OCI-LY7 (cell line): ENCODE results near the gene AP1M1. TPM values are rescaled to one million over a fixed set of nuclear protein-coding genes. Genes with fewer than 3 reads are reported as not detected.

ENCODE experiments used
- BruUV-seq: library from RNA; stranded (reverse); fragments of 400-500 nt; replicated peaks from 2 replicates; lab custom pipeline; 2021; lab: Mats Ljungman, UMichigan
- CTCF ChIA-PET: fragments of 300-600 bp; sonication (Branson Sonifier 250); formaldehyde crosslinking; loops from one replicate; lab custom pipeline; 2022; ENCODE audit warnings: antibody characterized with exemption; ENCODE audit not compliant: unreplicated experiment; lab: Charles Lee
- POLR2A ChIA-PET: fragments of 300-600 bp; sonication (Branson Sonifier 250); formaldehyde crosslinking; loops from one replicate; lab custom pipeline; 2022; ENCODE audit warnings: antibody characterized with exemption; lab: Charles Lee
- DNase-seq: peaks from one replicate; pipeline ENCODE4 v3.0.0-alpha.2; 2015; ENCODE audit warnings: low spot score
- H2AFZ ChIP-seq: fragments of 200-600 bp; sonication (generic), shearing (Covaris generic); 2 replicates; pipeline ENCODE4 v1.6.1; 2014; ENCODE audit warnings: mild to moderate bottlenecking, antibody characterized with exemption, low read length, moderate library complexity
- H3K27ac ChIP-seq: fragments of 200-600 bp; sonication (generic); 2 replicates; pipeline ENCODE4 v1.5.1; 2014; ENCODE audit warnings: mixed run types, low read depth, mild to moderate bottlenecking, moderate library complexity, low read length, inconsistent platforms; ENCODE audit not compliant: poor library complexity, severe bottlenecking
- H3K36me3 ChIP-seq: fragments of 200-600 bp; sonication (generic); 2 replicates; pipeline ENCODE4 v1.6.1; 2014; ENCODE audit warnings: mild to moderate bottlenecking, antibody characterized with exemption, low read length, moderate library complexity, mixed read lengths; ENCODE audit not compliant: insufficient read depth
- H3K4me1 ChIP-seq: fragments of 200-600 bp; sonication (generic); 2 replicates; pipeline ENCODE4 v1.5.1; 2014; ENCODE audit warnings: mild to moderate bottlenecking, low read length; ENCODE audit not compliant: insufficient read depth, poor library complexity, severe bottlenecking
- H3K4me2 ChIP-seq: fragments of 200-600 bp; sonication (generic); 2 replicates; pipeline ENCODE4 v1.6.1; 2014; ENCODE audit warnings: mild to moderate bottlenecking, low read length
- H3K4me3 ChIP-seq: fragments of 200-600 bp; sonication (generic); 2 replicates; pipeline ENCODE4 v1.5.1; 2014; ENCODE audit warnings: mild to moderate bottlenecking, low read depth, low read length; ENCODE audit not compliant: poor library complexity, severe bottlenecking
- H3K79me2 ChIP-seq: fragments of 200-600 bp; sonication (generic); 2 replicates; pipeline ENCODE4 v1.6.1; 2016; ENCODE audit warnings: low read depth, mild to moderate bottlenecking, low read length, moderate library complexity, mixed read lengths; ENCODE audit not compliant: insufficient read depth
- H3K9me2 ChIP-seq: fragments of 200-600 bp; sonication (generic); 2 replicates; pipeline ENCODE4 v1.6.1; 2016; ENCODE audit warnings: mild to moderate bottlenecking, low read length, mixed read lengths; ENCODE audit not compliant: insufficient read depth
- H3K9me3 ChIP-seq: fragments of 200-600 bp; sonication (generic); 2 replicates; pipeline ENCODE4 v1.6.1; 2014; ENCODE audit warnings: mild to moderate bottlenecking, mixed run types, low read length, mixed read lengths
- H4K20me1 ChIP-seq: fragments of 200-600 bp; sonication (generic); 2 replicates; pipeline ENCODE4 v1.6.1; 2014; ENCODE audit warnings: mild to moderate bottlenecking, antibody characterized with exemption, low read length, moderate library complexity, mixed read lengths; ENCODE audit not compliant: insufficient read depth
- EZH2phosphoT487 ChIP-seq: fragments of 200-600 bp; sonication (generic); IDR thresholded peaks from 2 replicates; pipeline ENCODE4 v1.6.1; 2018; ENCODE audit warnings: low read depth, borderline replicate concordance, mild to moderate bottlenecking, mixed run types, antibody characterized with exemption, low read length, moderate library complexity, mixed read lengths
- intact Hi-C: fragments of 100-400 bp; cut with micrococcal nuclease; formaldehyde crosslinking; loops from one replicate; pipeline ENCODE4 v1.10.0; 2022; ENCODE audit not compliant: unreplicated experiment
- total RNA-seq, 2 experiments: library from RNA; depleted of rRNA in 1 of 2; stranded (reverse); fragments of >200 nt in 1 of 2; shearing (Covaris generic) in 1 of 2; gene quantifications; 2 replicates each; pipeline ENCODE4 v1.2.3, GENCODE V29; 2014 to 2022
- TF ChIP-seq, protein P1 (sequence below): fragments of 200-600 bp; sonication (generic); conservative IDR thresholded peaks from 2 replicates; pipeline ENCODE4 v1.5.1; 2014; ENCODE audit warnings: mild to moderate bottlenecking, antibody characterized with exemption, low read length, moderate library complexity, mixed read lengths

The AP1M1 gene
- total RNA-seq, 2 experiments from 2014 or later, result 92.9 to 94.6 TPM

DNA sequence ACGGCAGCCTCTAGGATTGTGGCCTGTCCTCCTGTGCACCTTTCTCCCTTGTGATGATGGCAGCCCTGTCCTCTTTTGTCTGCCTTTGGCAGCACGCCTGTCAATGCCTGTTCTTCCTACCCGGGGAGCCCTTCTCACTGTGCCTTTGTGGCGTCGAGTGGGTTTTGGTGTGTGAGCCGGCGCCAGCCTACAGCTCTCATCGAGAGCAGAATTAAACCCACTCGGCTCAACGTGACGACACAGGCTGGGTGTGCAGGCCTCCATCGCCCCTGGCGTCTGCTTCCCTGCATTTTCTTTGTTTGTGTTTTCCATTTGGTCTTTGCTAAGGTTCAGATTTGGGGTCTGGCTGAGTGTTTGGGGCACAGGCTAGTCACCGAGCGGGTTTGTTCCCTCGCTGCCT is 34.4 kb downstream of the AP1M1 start:
- Histone ChIP-seq H2AFZ (no peak overlapping the region), H3K36me3 (peaks cover 84% of the 10 kb centered on the region), H3K9me2 (no peaks in the 10 kb centered on the region), H3K9me3 (no peaks in the 10 kb centered on the region), H3K4me3 (no peak overlapping the region), H3K79me2 (no peaks in the 10 kb centered on the region), H3K4me2 (no peak overlapping the region), H4K20me1 (no peaks in the 10 kb centered on the region), H3K27ac (no peak overlapping the region), H3K4me1 (no peaks in the 10 kb centered on the region)
- intact Hi-C loops, result no loop called here
- no TSS peak for BruUV-seq
- ChIA-PET POLR2A (no interaction called here), CTCF (no interaction called here)
- TF ChIP-seq EZH2phosphoT487, result no peak
- TF ChIP-seq, protein P1, sequence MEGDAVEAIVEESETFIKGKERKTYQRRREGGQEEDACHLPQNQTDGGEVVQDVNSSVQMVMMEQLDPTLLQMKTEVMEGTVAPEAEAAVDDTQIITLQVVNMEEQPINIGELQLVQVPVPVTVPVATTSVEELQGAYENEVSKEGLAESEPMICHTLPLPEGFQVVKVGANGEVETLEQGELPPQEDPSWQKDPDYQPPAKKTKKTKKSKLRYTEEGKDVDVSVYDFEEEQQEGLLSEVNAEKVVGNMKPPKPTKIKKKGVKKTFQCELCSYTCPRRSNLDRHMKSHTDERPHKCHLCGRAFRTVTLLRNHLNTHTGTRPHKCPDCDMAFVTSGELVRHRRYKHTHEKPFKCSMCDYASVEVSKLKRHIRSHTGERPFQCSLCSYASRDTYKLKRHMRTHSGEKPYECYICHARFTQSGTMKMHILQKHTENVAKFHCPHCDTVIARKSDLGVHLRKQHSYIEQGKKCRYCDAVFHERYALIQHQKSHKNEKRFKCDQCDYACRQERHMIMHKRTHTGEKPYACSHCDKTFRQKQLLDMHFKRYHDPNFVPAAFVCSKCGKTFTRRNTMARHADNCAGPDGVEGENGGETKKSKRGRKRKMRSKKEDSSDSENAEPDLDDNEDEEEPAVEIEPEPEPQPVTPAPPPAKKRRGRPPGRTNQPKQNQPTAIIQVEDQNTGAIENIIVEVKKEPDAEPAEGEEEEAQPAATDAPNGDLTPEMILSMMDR, result no peak
- no peak for DNase-seq

DNA sequence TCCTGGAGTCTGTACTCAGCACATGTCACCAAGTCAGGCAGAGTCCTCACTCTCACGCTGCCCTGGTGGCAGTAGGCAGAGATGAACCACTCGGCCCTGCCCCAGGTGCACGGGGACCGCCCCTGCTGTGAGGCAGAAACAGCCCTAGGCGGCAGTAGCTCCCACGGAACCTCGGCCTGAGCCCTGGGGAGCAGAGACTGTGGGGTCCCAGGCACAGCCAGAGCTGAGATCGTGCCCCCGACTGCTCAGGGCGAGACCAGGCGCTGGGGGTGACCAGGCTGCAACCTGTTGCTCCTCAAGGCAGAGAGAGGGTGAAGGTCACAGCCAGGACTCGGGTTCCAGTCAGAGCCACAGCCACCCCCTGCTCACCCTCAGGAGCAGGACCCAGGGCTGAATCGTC is 34.9 kb downstream of the AP1M1 start:
- Histone ChIP-seq H2AFZ (no peak overlapping the region), H4K20me1 (no peaks in the 10 kb centered on the region), H3K4me2 (no peak overlapping the region), H3K36me3 (peaks cover 80% of the 10 kb centered on the region), H3K4me3 (no peak overlapping the region), H3K27ac (no peak overlapping the region), H3K9me3 (no peaks in the 10 kb centered on the region), H3K79me2 (no peaks in the 10 kb centered on the region), H3K9me2 (no peaks in the 10 kb centered on the region), H3K4me1 (no peaks in the 10 kb centered on the region)
- intact Hi-C loops, result no loop called here
- no peak for DNase-seq
- ChIA-PET POLR2A (no interaction called here), CTCF (no interaction called here)
- TF ChIP-seq, protein P1, result no peak
- no peak for TF ChIP-seq EZH2phosphoT487
- BruUV-seq, result no TSS peak

DNA sequence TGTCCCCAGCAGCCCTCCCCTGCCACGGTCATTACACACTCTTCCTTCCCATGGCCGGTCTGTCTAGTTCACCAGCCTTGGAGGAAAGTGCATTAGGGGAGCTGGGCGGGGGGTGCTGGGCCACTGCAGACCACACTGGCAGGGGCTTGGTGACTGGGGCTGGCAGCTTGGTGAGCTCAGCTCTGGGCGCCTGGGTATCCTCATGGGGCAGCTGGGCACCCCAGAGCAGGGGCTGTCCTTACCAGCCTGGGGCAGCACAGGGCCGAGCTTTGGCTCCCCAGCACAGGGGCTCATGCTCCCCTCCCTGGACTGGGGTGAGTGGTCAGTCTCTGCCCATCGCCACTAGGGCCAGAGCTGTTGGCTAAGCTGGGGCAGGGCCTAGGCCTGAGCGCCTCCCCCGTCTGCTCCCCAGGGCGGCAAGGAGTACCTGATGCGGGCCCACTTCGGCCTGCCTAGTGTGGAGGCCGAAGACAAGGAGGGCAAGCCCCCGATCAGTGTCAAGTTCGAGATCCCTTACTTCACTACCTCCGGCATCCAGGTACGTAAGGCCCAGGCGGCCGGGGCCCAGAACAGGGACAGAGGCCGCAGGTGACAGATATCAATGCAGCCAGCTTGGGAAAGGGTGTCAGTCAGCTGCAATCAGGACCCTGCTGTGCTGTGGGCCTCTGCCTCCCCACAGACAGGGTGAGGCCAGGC is 35.5 kb downstream of the AP1M1 start:
- no peak overlapping the region for H3K4me2 ChIP-seq
- peaks cover 73% of the 10 kb centered on the region for H3K36me3 ChIP-seq
- TF ChIP-seq, protein P1, result no peak
- no peak for TF ChIP-seq EZH2phosphoT487
- H3K4me1 ChIP-seq, result peaks cover 2% of the 10 kb centered on the region
- H3K79me2 ChIP-seq, result no peaks in the 10 kb centered on the region
- BruUV-seq, result no TSS peak
- ChIA-PET CTCF (no interaction called here), POLR2A (interaction anchor here (0.6 kb wide), 1 partner anchor 174 kb away, joined by 3 read pairs; no protein-coding TSS in a partner anchor)
- no peaks in the 10 kb centered on the region for H3K9me3 ChIP-seq
- intact Hi-C loops, result no loop called here
- DNase-seq, result no peak
- H2AFZ ChIP-seq, result no peak overlapping the region
- H4K20me1 ChIP-seq, result no peaks in the 10 kb centered on the region
- H3K27ac ChIP-seq, result no peak overlapping the region
- no peaks in the 10 kb centered on the region for H3K9me2 ChIP-seq
- H3K4me3 ChIP-seq, result no peak overlapping the region
